H9 (cell line): ENCODE results near the gene SPTLC3. TPM values are rescaled to one million over a fixed set of nuclear protein-coding genes. Genes with fewer than 3 reads are reported as not detected.
A peak's percentile ranks its signal among the peaks of the same experiment; 100 is the strongest.

ENCODE experiments used
- DNase-seq: peaks from one replicate; pipeline ENCODE4 v3.0.0-alpha.2; 2017
- H2AFZ ChIP-seq: one replicate; pipeline ENCODE4 v1.6.1; 2013; ENCODE audit warnings: mild to moderate bottlenecking, low read length, control low read depth, moderate library complexity
- H2AK5ac ChIP-seq: 2 replicates; pipeline ENCODE4 v1.6.1; 2013; ENCODE audit warnings: low read length, control low read depth, mixed read lengths; ENCODE audit not compliant: insufficient read length
- H2BK120ac ChIP-seq: one replicate; pipeline ENCODE4 v1.6.1; 2013; ENCODE audit warnings: low read depth, mild to moderate bottlenecking, low read length, control low read depth, inconsistent platforms; ENCODE audit not compliant: poor library complexity, severe bottlenecking
- H2BK12ac ChIP-seq: 2 replicates; pipeline ENCODE4 v1.6.1; 2013; ENCODE audit warnings: low read length, control low read depth, mixed read lengths, low read depth; ENCODE audit not compliant: insufficient read length
- H2BK15ac ChIP-seq: 2 replicates; pipeline ENCODE4 v1.6.1; 2013; ENCODE audit warnings: low read depth, low read length, control low read depth
- H2BK20ac ChIP-seq: one replicate; pipeline ENCODE4 v1.6.1; 2013; ENCODE audit warnings: low read depth, mild to moderate bottlenecking, low read length, control low read depth, inconsistent platforms; ENCODE audit not compliant: poor library complexity, severe bottlenecking
- H2BK5ac ChIP-seq: 2 replicates; pipeline ENCODE4 v1.6.1; 2013; ENCODE audit warnings: low read length, control low read depth, mixed read lengths; ENCODE audit not compliant: insufficient read length
- H3K14ac ChIP-seq: 2 replicates; pipeline ENCODE4 v1.6.1; 2013; ENCODE audit warnings: low read length, control low read depth; ENCODE audit not compliant: insufficient read depth
- H3K18ac ChIP-seq: 2 replicates; pipeline ENCODE4 v1.6.1; 2013; ENCODE audit warnings: low read depth, mild to moderate bottlenecking, mixed read lengths, low read length, control low read depth; ENCODE audit not compliant: insufficient read length
- H3K23ac ChIP-seq: 2 replicates; pipeline ENCODE4 v1.6.1; 2013; ENCODE audit warnings: low read length, control low read depth, mixed read lengths, low read depth; ENCODE audit not compliant: insufficient read length
- H3K23me2 ChIP-seq: 2 replicates; pipeline ENCODE4 v1.6.1; 2013; ENCODE audit warnings: low read depth, mild to moderate bottlenecking, mixed read lengths, low read length, control low read depth; ENCODE audit not compliant: insufficient read length, poor library complexity, severe bottlenecking
- H3K27ac ChIP-seq: 2 replicates; pipeline ENCODE4 v1.5.1; 2013; ENCODE audit warnings: low read length, control low read depth, mixed read lengths, low read depth; ENCODE audit not compliant: insufficient read length
- H3K27me3 ChIP-seq: 2 replicates; pipeline ENCODE4 v1.6.1; 2013; ENCODE audit warnings: low read length, control low read depth, inconsistent platforms; ENCODE audit not compliant: insufficient read depth
- H3K4ac ChIP-seq: 2 replicates; pipeline ENCODE4 v1.6.1; 2013; ENCODE audit warnings: low read depth, mild to moderate bottlenecking, control low read depth, inconsistent platforms, low read length, moderate library complexity
- H3K4me1 ChIP-seq: 2 replicates; pipeline ENCODE4 v1.6.1; 2013; ENCODE audit warnings: low read length, control low read depth, inconsistent platforms; ENCODE audit not compliant: insufficient read depth
- H3K4me2 ChIP-seq: 2 replicates; pipeline ENCODE4 v1.6.1; 2013; ENCODE audit warnings: low read length, control low read depth, mixed read lengths; ENCODE audit not compliant: insufficient read length, insufficient read depth
- H3K56ac ChIP-seq: 2 replicates; pipeline ENCODE4 v1.6.1; 2013; ENCODE audit warnings: low read depth, mild to moderate bottlenecking, mixed read lengths, low read length, control low read depth; ENCODE audit not compliant: insufficient read length
- H3K79me1 ChIP-seq: 2 replicates; pipeline ENCODE4 v1.6.1; 2013; ENCODE audit warnings: low read depth, mild to moderate bottlenecking, moderate library complexity, low read length, control low read depth, inconsistent platforms; ENCODE audit not compliant: insufficient read depth, poor library complexity, severe bottlenecking
- H3K79me2 ChIP-seq: 2 replicates; pipeline ENCODE4 v1.6.1; 2013; ENCODE audit warnings: low read length, control low read depth, inconsistent platforms; ENCODE audit not compliant: insufficient read depth
- H3K9ac ChIP-seq: 2 replicates; pipeline ENCODE4 v1.6.1; 2013; ENCODE audit warnings: low read length, control low read depth, mixed read lengths; ENCODE audit not compliant: insufficient read length; ENCODE audit errors: extremely low read depth
- H3K9me3 ChIP-seq: one replicate; pipeline ENCODE4 v1.6.1; 2013; ENCODE audit warnings: low read depth, low read length, inconsistent platforms; ENCODE audit not compliant: control insufficient read depth
- H3T11ph ChIP-seq: one replicate; pipeline ENCODE4 v1.6.1; 2013; ENCODE audit warnings: mild to moderate bottlenecking, low read length, control low read depth, inconsistent platforms
- H4K20me1 ChIP-seq: one replicate; pipeline ENCODE4 v1.6.1; 2013; ENCODE audit not compliant: control insufficient read depth, insufficient read length, insufficient read depth
- H4K5ac ChIP-seq: 2 replicates; pipeline ENCODE4 v1.6.1; 2013; ENCODE audit warnings: low read depth, mild to moderate bottlenecking, mixed read lengths, low read length, control low read depth; ENCODE audit not compliant: insufficient read length
- H4K8ac ChIP-seq: replicated peaks from 2 replicates; pipeline ENCODE4 v1.6.1; 2013; ENCODE audit warnings: low read length, control low read depth, mixed read lengths, low read depth; ENCODE audit not compliant: insufficient read length
- H4K91ac ChIP-seq: 2 replicates; pipeline ENCODE4 v1.6.1; 2013; ENCODE audit warnings: low read depth, mild to moderate bottlenecking, moderate library complexity, mixed read lengths, low read length, control low read depth; ENCODE audit not compliant: insufficient read length
- H3K27ac Mint-ChIP-seq, 3 experiments: 2 replicates in 2 of 3; 3 replicates in 1 of 3; pipeline ENCODE4 v1.8.0; 2020 to 2021; ENCODE audit warnings: mixed read lengths in 3 of 3, mild to moderate bottlenecking in 1 of 3, moderate library complexity in 1 of 3
- H3K27me3 Mint-ChIP-seq: 2 replicates; pipeline ENCODE4 v1.8.0; 2021; ENCODE audit warnings: low read depth, mild to moderate bottlenecking, moderate library complexity, mixed read lengths
- H3K36me3 Mint-ChIP-seq, 3 experiments: 2 replicates in 2 of 3; 3 replicates in 1 of 3; pipeline ENCODE4 v1.8.0; 2020 to 2021; ENCODE audit warnings: low read depth in 3 of 3, mixed read lengths in 3 of 3; ENCODE audit not compliant: insufficient read depth in 1 of 3
- H3K4me1 Mint-ChIP-seq, 2 experiments: 2 replicates each; pipeline ENCODE4 v1.8.0; 2020; ENCODE audit warnings: mixed read lengths in 2 of 2
- H3K4me3 Mint-ChIP-seq, 2 experiments: 2 replicates in 1 of 2; 3 replicates in 1 of 2; pipeline ENCODE4 v1.8.0; 2020 to 2021; ENCODE audit warnings: mild to moderate bottlenecking in 2 of 2, mixed read lengths in 2 of 2, moderate library complexity in 1 of 2
- H3K9me3 Mint-ChIP-seq, 2 experiments: 2 replicates in 1 of 2; 3 replicates in 1 of 2; pipeline ENCODE4 v1.8.0; 2020; ENCODE audit warnings: mild to moderate bottlenecking in 2 of 2, mixed read lengths in 2 of 2, moderate library complexity in 1 of 2
- WGBS: extraction: QIAGEN DNeasy Blood & Tissue Kit; methylation state at CpG from one replicate; pipeline ENCODE4 v1.1.7; 2013; ENCODE audit warnings: missing lambda C conversion rate, low lambda C conversion rate, mixed read lengths; ENCODE audit not compliant: insufficient read length; ENCODE audit errors: extremely low coverage; 5-methylcytosine and 5-hydroxymethylcytosine counted together
- total RNA-seq: library from RNA; stranded (reverse); gene quantifications from 2 replicates; pipeline ENCODE4 v1.2.1, GENCODE V29; 2021
- TF ChIP-seq, protein P1 (sequence below): fragments of 200-600 bp; sonication (generic); conservative IDR thresholded peaks from 3 replicates; pipeline ENCODE4 v1.8.0; 2021; ENCODE audit warnings: antibody characterized with exemption, mild to moderate bottlenecking

The SPTLC3 gene
- total RNA-seq, 1 experiment from 2014 or later: 0.68 TPM

DNA sequence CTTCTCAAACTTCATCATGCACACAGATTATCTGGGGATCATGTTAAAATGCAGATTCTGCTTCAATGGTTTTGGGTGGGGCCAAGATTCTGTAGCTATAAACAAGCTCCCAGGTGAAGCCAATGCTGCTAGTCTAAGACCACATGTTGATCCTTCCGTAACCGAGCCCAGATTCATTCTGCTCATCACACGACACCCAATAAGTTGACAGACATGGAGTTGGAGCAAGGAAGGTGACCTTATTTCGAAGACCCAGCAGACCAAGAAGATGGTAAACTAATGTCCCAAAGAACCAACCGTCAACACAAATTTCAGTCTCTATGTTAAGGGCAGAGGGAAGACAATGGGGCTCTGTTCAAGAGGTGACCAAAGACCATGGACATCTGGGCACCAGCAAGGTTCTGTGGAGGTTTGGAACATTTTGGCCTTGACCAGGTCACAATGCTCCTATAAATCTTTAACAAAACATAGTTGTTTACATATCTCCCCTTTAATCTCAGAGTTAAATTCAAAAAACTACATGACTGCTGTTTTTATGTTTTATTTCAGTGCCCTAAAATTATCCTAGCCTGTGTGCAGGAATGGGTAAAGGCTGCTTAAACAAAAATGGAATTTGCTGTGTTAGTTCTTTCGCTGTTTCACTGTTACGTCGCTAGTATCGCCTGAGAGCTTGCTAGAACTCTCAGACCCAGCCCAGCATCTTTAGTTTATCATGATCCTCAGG, 50.1 kb downstream of the SPTLC3 start:
- H3K27me3 ChIP-seq: no peaks in the 10 kb centered on the region
- H3K9ac ChIP-seq: no peak overlapping the region
- H3K4me1 ChIP-seq: peaks cover 10% of the 10 kb centered on the region; the same call in 1 of the 2 replicates
- H4K8ac ChIP-seq: no peak overlapping the region
- H4K20me1 ChIP-seq: no peaks in the 10 kb centered on the region
- no peak overlapping the region for H2BK5ac ChIP-seq
- no CpG with 5 or more reads among the region's 9 CpGs for WGBS
- H3K79me1 ChIP-seq: no peaks in the 10 kb centered on the region
- no peak overlapping the region for H2AK5ac ChIP-seq
- TF ChIP-seq, protein P1, sequence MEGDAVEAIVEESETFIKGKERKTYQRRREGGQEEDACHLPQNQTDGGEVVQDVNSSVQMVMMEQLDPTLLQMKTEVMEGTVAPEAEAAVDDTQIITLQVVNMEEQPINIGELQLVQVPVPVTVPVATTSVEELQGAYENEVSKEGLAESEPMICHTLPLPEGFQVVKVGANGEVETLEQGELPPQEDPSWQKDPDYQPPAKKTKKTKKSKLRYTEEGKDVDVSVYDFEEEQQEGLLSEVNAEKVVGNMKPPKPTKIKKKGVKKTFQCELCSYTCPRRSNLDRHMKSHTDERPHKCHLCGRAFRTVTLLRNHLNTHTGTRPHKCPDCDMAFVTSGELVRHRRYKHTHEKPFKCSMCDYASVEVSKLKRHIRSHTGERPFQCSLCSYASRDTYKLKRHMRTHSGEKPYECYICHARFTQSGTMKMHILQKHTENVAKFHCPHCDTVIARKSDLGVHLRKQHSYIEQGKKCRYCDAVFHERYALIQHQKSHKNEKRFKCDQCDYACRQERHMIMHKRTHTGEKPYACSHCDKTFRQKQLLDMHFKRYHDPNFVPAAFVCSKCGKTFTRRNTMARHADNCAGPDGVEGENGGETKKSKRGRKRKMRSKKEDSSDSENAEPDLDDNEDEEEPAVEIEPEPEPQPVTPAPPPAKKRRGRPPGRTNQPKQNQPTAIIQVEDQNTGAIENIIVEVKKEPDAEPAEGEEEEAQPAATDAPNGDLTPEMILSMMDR: no peak
- H3K23ac ChIP-seq: no peak overlapping the region
- H3K14ac ChIP-seq: no peak overlapping the region
- no peak overlapping the region for H2BK12ac ChIP-seq
- H2BK120ac ChIP-seq: no peak overlapping the region
- no peak overlapping the region for H2BK15ac ChIP-seq
- H2AFZ ChIP-seq: no peak overlapping the region
- no peaks in the 10 kb centered on the region for H3K23me2 ChIP-seq
- no peak overlapping the region for H3K4ac ChIP-seq
- no peaks in the 10 kb centered on the region for H3K36me3 Mint-ChIP-seq
- peak overlapping the region in 1 of 3 experiments; percentile 68; a peak in 2 of 7 replicates for H3K27ac Mint-ChIP-seq
- no peak overlapping the region for H4K5ac ChIP-seq
- H2BK20ac ChIP-seq: no peak overlapping the region
- H3K4me3 Mint-ChIP-seq: no peak overlapping the region
- H3K4me2 ChIP-seq: no peak overlapping the region
- peaks cover 2% of the 10 kb centered on the region; the same call in 1 of the 2 replicates for H3K27me3 Mint-ChIP-seq
- H3K27ac ChIP-seq: no peak overlapping the region
- no peak overlapping the region for H3K56ac ChIP-seq
- no peak overlapping the region for H4K91ac ChIP-seq
- no peak overlapping the region for H3K18ac ChIP-seq
- H3K79me2 ChIP-seq: no peaks in the 10 kb centered on the region
- no peaks in the 10 kb centered on the region for H3K9me3 Mint-ChIP-seq
- peaks cover 24 to 30% of the 10 kb centered on the region in 2 experiments for H3K4me1 Mint-ChIP-seq
- no peak overlapping the region for H3T11ph ChIP-seq
- DNase-seq: no peak
- H3K9me3 ChIP-seq: no peaks in the 10 kb centered on the region
